ENCODE measurements around the gene PADI3. TPM values are rescaled to one million over a fixed set of nuclear protein-coding genes. Genes with fewer than 3 reads are reported as not detected.
A peak's percentile ranks its signal among the peaks of the same experiment; 100 is the strongest.

The PADI3 gene
- polyA plus RNA-seq, 2 of the 4 experiments (the other 2 are of a cell fraction), result 0.99 to 2.4 TPM

- ChIA-PET POLR2A (no interaction called here), CTCF (interaction anchor here (1.5 to 1.6 kb wide), 2 partner anchors 10 to 154 kb away, joined by 4 to 5 read pairs; no protein-coding TSS in a partner anchor)
- TF ChIP-seq CHD4 (IDR thresholded peaks at IDR 0.05; ENCODE audit: borderline replicate concordance), result no peak
- TF ChIP-seq BCL3 (IDR thresholded peaks at IDR 0.05), result no peak
- TF ChIP-seq HES2 (IDR thresholded peaks at IDR 0.05), result no peak
- TF ChIP-seq ZSCAN20 (CRISPR knock-in tag; IDR thresholded peaks at IDR 0.05), result no peak
- no peak for TF ChIP-seq MAX (IDR thresholded peaks at IDR 0.05)
- no peak for TF ChIP-seq FOSL2 (IDR thresholded peaks at IDR 0.05)
- TF ChIP-seq FOSL2 (CRISPR knock-in tag; IDR thresholded peaks at IDR 0.05), result no peak
- no peak for TF ChIP-seq RAD21 (conservative IDR thresholded peaks at IDR 0.05 in 1 of 2, IDR thresholded peaks at IDR 0.05 in 1 of 2)
- TF ChIP-seq RARB (CRISPR knock-in tag; IDR thresholded peaks at IDR 0.05), result no peak
- TF ChIP-seq KDM1A (IDR thresholded peaks at IDR 0.05; ENCODE audit: low read depth), result no peak
- no peak for TF ChIP-seq RFX5 (IDR thresholded peaks at IDR 0.05)
- TF ChIP-seq POLR2AphosphoS2 (conservative IDR thresholded peaks at IDR 0.05; ENCODE audit: low read length), result no peak
- no peak for TF ChIP-seq MAZ (IDR thresholded peaks at IDR 0.05; ENCODE audit: borderline replicate concordance, low read depth, low read length)
- TF ChIP-seq EP300 (IDR thresholded peaks at IDR 0.05), result no peak
- TF ChIP-seq HOXA7 (CRISPR knock-in tag; IDR thresholded peaks at IDR 0.05), result no peak
- no peak for TF ChIP-seq PHF8 (IDR thresholded peaks at IDR 0.05; ENCODE audit: borderline replicate concordance, low read depth)
- no peak for TF ChIP-seq NR3C1 (IDR thresholded peaks at IDR 0.05)
- no peak for TF ChIP-seq ESRRA (IDR thresholded peaks at IDR 0.05; ENCODE audit: borderline replicate concordance, low read length)
- no peak overlapping the region for H3K4me3 ChIP-seq
- H3K4me1 ChIP-seq, result peaks cover 34% of the 10 kb centered on the region
- H3K4me2 ChIP-seq, result no peak overlapping the region
- peak overlapping the region in 1 of 2 experiments; percentile 86; a peak in 4 of 6 replicates for H3K27ac ChIP-seq
- FAIRE-seq (no peak), ATAC-seq (no peak), DNase-seq (ENCODE audit: low read depth in 1 of 2, low spot score in 1 of 2) (no peak)
- WGBS (ENCODE audit: missing lambda C conversion rate), result 91% methylated on average over 7 of the region's 14 CpGs
- H3K9me3 ChIP-seq, result no peaks in the 10 kb centered on the region
Measured at GRCh38 chr1:17278996-17279830, 30.3 kb downstream of the PADI3 start.

GRCh38 chr1:17280436-17280835, 31.5 kb downstream of the PADI3 start:
- no peak for DNase-seq (ENCODE audit: low read depth in 1 of 2, low spot score in 1 of 2)
- no peak for ATAC-seq
- 88% methylated on average over 7 of the region's 7 CpGs for WGBS (ENCODE audit: missing lambda C conversion rate)
- Histone ChIP-seq H3K9me3 (no peaks in the 10 kb centered on the region), H3K4me3 (no peak overlapping the region), H3K27ac (peak overlapping the region in 1 of 2 experiments; percentile 86; a peak in 2 of 6 replicates), H3K4me2 (no peak overlapping the region), H3K4me1 (peaks cover 27% of the 10 kb centered on the region)
- ChIA-PET CTCF (interaction anchor here (1.5 to 2.2 kb wide), 3 partner anchors 43 to 155 kb away, joined by 5 to 9 read pairs (median 6); no protein-coding TSS in a partner anchor), POLR2A (no interaction called here)
- TF ChIP-seq RNF2 (IDR thresholded peaks at IDR 0.05; ENCODE audit: borderline replicate concordance, low read depth) (no peak), CHD2 (IDR thresholded peaks at IDR 0.05; ENCODE audit: low read length, partially characterized antibody) (no peak), BHLHE40 (IDR thresholded peaks at IDR 0.05; ENCODE audit: low read depth, low read length) (no peak), TFCP2L1 (CRISPR knock-in tag; IDR thresholded peaks at IDR 0.05) (no peak), POLR2A (IDR thresholded peaks at IDR 0.05; ENCODE audit: low read length) (no peak), CBX2 (IDR thresholded peaks at IDR 0.05; ENCODE audit: borderline replicate concordance, low read depth) (no peak), HEYL (CRISPR knock-in tag; IDR thresholded peaks at IDR 0.05) (no peak), E2F6 (IDR thresholded peaks at IDR 0.05; ENCODE audit: borderline replicate concordance, low read depth) (no peak)
- FAIRE-seq, result no peak

All from A549 (cell line).